ENCODE results near the gene CRB2.
"Not testable (repeated sequence)": the region's sequence is repeated elsewhere in the genome, so short reads cannot be mapped to it uniquely, and the experiment has no call there.

CRB2 gene

DNA sequence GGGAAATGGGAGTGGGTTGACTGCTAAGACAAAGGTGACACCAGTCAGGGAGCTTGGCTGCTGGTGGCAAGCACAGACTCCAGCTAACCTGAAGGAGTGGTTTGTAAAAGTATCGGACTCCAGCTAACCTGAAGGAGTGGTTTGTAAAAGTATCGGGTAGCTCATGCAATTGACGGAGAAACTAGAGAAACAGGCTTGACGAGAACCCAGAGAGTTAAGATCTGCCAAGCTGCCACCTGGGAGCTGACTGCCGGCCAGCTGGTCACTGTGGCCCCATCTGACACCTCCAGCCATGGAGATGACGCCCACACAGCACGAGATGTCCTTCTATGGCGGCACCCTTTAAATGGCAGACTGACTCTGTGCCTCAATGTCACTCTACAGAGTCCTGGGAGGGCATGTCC, 28.3 kb upstream of the CRB2 start:
- Histone ChIP-seq H3K27me3 (ENCODE audit: control insufficient read depth, insufficient read depth, low read length, poor library complexity, severe bottlenecking) (no peaks in the 10 kb centered on the region), H3K36me3 (ENCODE audit: control insufficient read depth, insufficient read depth, low read length) (no peaks in the 10 kb centered on the region), H3K4me1 (ENCODE audit: control insufficient read depth, insufficient read depth, low read length) (peaks cover 4% of the 10 kb centered on the region), H3K4me3 (ENCODE audit: insufficient read depth, low read depth, low read length) (no peak overlapping the region), H3K9me3 (ENCODE audit: control insufficient read depth, low read length) (no peaks in the 10 kb centered on the region), H3K27ac (ENCODE audit: insufficient read depth, low read depth, low read length, poor library complexity, severe bottlenecking) (no peak overlapping the region)
- 93 to 95% methylated on average over 8 of the region's 8 CpGs for WGBS, 2 experiments

DNA sequence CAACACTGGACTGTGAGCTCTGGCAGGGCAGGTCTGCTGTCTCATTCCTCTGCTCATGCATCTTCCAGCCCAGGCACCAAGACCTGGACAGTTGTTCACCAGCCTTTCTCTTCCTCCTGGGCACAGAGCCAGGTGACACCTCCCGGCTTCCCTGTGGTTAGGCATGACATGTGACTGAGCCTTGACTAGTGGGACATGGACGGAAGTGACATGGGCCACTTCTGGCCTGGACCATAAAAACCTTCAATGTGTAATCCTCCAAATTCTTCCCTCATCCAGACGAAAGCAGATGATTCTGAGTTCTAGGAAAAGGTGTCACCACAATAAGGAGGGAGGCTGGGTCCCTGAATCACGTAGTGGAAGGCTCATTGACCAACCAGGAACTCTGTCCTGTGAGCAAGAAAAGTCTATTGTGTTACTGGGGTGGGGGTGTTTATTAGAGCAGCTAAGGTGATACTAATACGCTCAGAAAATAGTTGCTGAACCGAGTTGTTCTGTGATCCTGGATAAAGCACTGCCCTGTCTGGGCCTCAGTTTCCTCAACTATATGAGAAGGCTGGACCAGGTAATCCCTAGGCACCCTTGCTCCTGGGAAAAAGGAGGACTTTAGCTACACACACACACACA, 26.6 kb upstream of the CRB2 start:
- H3K9me3 ChIP-seq (ENCODE audit: control insufficient read depth, low read length) = no peaks in the 10 kb centered on the region
- no peaks in the 10 kb centered on the region for H3K27me3 ChIP-seq (ENCODE audit: control insufficient read depth, insufficient read depth, low read length, poor library complexity, severe bottlenecking)
- no peak overlapping the region for H3K4me3 ChIP-seq (ENCODE audit: insufficient read depth, low read depth, low read length)
- H3K4me1 ChIP-seq (ENCODE audit: control insufficient read depth, insufficient read depth, low read length) = no peaks in the 10 kb centered on the region
- H3K36me3 ChIP-seq (ENCODE audit: control insufficient read depth, insufficient read depth, low read length) = no peaks in the 10 kb centered on the region
- 92 to 93% methylated on average over 6 of the region's 6 CpGs for WGBS, 2 experiments
- H3K27ac ChIP-seq (ENCODE audit: insufficient read depth, low read depth, low read length, poor library complexity, severe bottlenecking) = no peak overlapping the region

GRCh38 chr9:123331346-123332060, 24.5 kb upstream of the CRB2 start:
- 92 to 93% methylated on average over 15 of the region's 15 CpGs for WGBS, 2 experiments
- Histone ChIP-seq H3K27ac (ENCODE audit: insufficient read depth, low read depth, low read length, poor library complexity, severe bottlenecking) (no peak overlapping the region), H3K4me1 (ENCODE audit: control insufficient read depth, insufficient read depth, low read length) (peaks cover 12% of the 10 kb centered on the region), H3K36me3 (ENCODE audit: control insufficient read depth, insufficient read depth, low read length) (no peaks in the 10 kb centered on the region), H3K27me3 (ENCODE audit: control insufficient read depth, insufficient read depth, low read length, poor library complexity, severe bottlenecking) (no peaks in the 10 kb centered on the region), H3K9me3 (ENCODE audit: control insufficient read depth, low read length) (no peaks in the 10 kb centered on the region), H3K4me3 (ENCODE audit: insufficient read depth, low read depth, low read length) (no peak overlapping the region)

GRCh38 chr9:123333058-123333669, 22.8 kb upstream of the CRB2 start:
- 69 to 81% methylated on average over 8 of the region's 8 CpGs for WGBS, 2 experiments
- H3K27ac ChIP-seq (ENCODE audit: insufficient read depth, low read depth, low read length, poor library complexity, severe bottlenecking); H3K4me3 ChIP-seq (ENCODE audit: insufficient read depth, low read depth, low read length): not testable (repeated sequence)

GRCh38 chr9:123334639-123335038, 21.4 kb upstream of the CRB2 start:
- 88 to 90% methylated on average over 3 of the region's 3 CpGs for WGBS, 2 experiments
- no peaks in the 10 kb centered on the region for H3K36me3 ChIP-seq (ENCODE audit: control insufficient read depth, insufficient read depth, low read length)
- no peaks in the 10 kb centered on the region for H3K27me3 ChIP-seq (ENCODE audit: control insufficient read depth, insufficient read depth, low read length, poor library complexity, severe bottlenecking)
- no peak overlapping the region for H3K4me3 ChIP-seq (ENCODE audit: insufficient read depth, low read depth, low read length)
- H3K9me3 ChIP-seq (ENCODE audit: control insufficient read depth, low read length) = no peaks in the 10 kb centered on the region
- H3K27ac ChIP-seq (ENCODE audit: insufficient read depth, low read depth, low read length, poor library complexity, severe bottlenecking) = no peak overlapping the region
- peaks cover 12% of the 10 kb centered on the region for H3K4me1 ChIP-seq (ENCODE audit: control insufficient read depth, insufficient read depth, low read length)

More at GRCh38 chr9:123333058-123333669, 22.8 kb upstream of the CRB2 start:
- H3K4me1 ChIP-seq (ENCODE audit: control insufficient read depth, insufficient read depth, low read length) = peaks cover 12% of the 10 kb centered on the region
- not testable (repeated sequence) for H3K9me3 ChIP-seq (ENCODE audit: control insufficient read depth, low read length); H3K27me3 ChIP-seq (ENCODE audit: control insufficient read depth, insufficient read depth, low read length, poor library complexity, severe bottlenecking); H3K36me3 ChIP-seq (ENCODE audit: control insufficient read depth, insufficient read depth, low read length)

DNA sequence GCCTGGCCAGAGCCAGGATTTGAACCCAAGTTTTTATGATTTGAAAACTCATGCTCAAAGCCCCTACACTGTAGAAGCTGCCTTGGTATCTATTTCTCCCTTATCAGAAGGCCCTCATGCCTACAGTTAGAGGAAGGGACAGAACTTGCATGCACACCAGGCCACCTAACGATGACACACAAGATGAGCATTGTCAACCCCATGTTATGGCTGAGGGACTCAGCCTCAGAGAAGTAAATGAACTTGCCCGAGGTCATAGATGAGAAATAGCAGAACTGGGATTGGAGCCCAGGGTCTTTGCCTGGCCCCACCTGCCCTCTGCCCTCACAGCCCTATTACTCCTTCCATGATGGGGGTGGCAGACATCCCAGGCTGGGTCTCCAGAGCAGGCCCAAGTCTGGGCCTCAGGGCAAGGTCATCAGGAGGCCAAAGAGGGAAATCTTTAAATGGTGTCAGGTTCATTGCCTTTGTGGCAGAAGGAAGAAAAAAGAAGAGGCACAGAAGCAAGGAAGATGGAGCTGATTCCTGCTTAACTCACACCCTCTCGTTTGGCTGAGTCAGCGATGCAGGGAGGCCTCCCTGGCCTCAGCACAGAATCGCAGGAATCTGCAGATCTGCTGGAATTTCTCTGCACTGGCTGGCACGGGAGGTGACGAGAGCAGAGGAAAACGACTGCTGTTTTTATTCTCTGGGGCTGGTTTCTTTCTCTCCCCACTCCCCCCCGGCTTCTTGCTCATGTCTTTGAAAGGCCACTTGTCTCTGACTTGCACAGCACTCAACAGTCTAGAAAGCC, 20.6 kb upstream of the CRB2 start:
- Histone ChIP-seq H3K9me3 (ENCODE audit: control insufficient read depth, low read length) (no peaks in the 10 kb centered on the region), H3K4me1 (ENCODE audit: control insufficient read depth, insufficient read depth, low read length) (peaks cover 12% of the 10 kb centered on the region), H3K27ac (ENCODE audit: insufficient read depth, low read depth, low read length, poor library complexity, severe bottlenecking) (no peak overlapping the region), H3K36me3 (ENCODE audit: control insufficient read depth, insufficient read depth, low read length) (no peaks in the 10 kb centered on the region), H3K27me3 (ENCODE audit: control insufficient read depth, insufficient read depth, low read length, poor library complexity, severe bottlenecking) (no peaks in the 10 kb centered on the region), H3K4me3 (ENCODE audit: insufficient read depth, low read depth, low read length) (no peak overlapping the region)
- WGBS, 2 experiments = 43 to 47% methylated on average over 9 of the region's 9 CpGs

GRCh38 chr9:123335986-123336329, 20.0 kb upstream of the CRB2 start:
- no peaks in the 10 kb centered on the region for H3K27me3 ChIP-seq (ENCODE audit: control insufficient read depth, insufficient read depth, low read length, poor library complexity, severe bottlenecking)
- no peaks in the 10 kb centered on the region for H3K36me3 ChIP-seq (ENCODE audit: control insufficient read depth, insufficient read depth, low read length)
- H3K4me3 ChIP-seq (ENCODE audit: insufficient read depth, low read depth, low read length) = no peak overlapping the region
- no peaks in the 10 kb centered on the region for H3K9me3 ChIP-seq (ENCODE audit: control insufficient read depth, low read length)
- H3K4me1 ChIP-seq (ENCODE audit: control insufficient read depth, insufficient read depth, low read length) = peaks cover 12% of the 10 kb centered on the region
- H3K27ac ChIP-seq (ENCODE audit: insufficient read depth, low read depth, low read length, poor library complexity, severe bottlenecking) = no peak overlapping the region
- WGBS, 2 experiments = 91% methylated on average over 6 of the region's 6 CpGs

GRCh38 chr9:123336449-123336848, 19.5 kb upstream of the CRB2 start:
- no peaks in the 10 kb centered on the region for H3K9me3 ChIP-seq (ENCODE audit: control insufficient read depth, low read length)
- no peaks in the 10 kb centered on the region for H3K27me3 ChIP-seq (ENCODE audit: control insufficient read depth, insufficient read depth, low read length, poor library complexity, severe bottlenecking)
- WGBS, 2 experiments = 83 to 91% methylated on average over 3 of the region's 3 CpGs
- peaks cover 12% of the 10 kb centered on the region for H3K4me1 ChIP-seq (ENCODE audit: control insufficient read depth, insufficient read depth, low read length)
- no peak overlapping the region for H3K4me3 ChIP-seq (ENCODE audit: insufficient read depth, low read depth, low read length)
- no peaks in the 10 kb centered on the region for H3K36me3 ChIP-seq (ENCODE audit: control insufficient read depth, insufficient read depth, low read length)
- H3K27ac ChIP-seq (ENCODE audit: insufficient read depth, low read depth, low read length, poor library complexity, severe bottlenecking) = no peak overlapping the region

GRCh38 chr9:123336959-123337358, 19.0 kb upstream of the CRB2 start:
- no peaks in the 10 kb centered on the region for H3K9me3 ChIP-seq (ENCODE audit: control insufficient read depth, low read length)
- peaks cover 12% of the 10 kb centered on the region for H3K4me1 ChIP-seq (ENCODE audit: control insufficient read depth, insufficient read depth, low read length)
- H3K27me3 ChIP-seq (ENCODE audit: control insufficient read depth, insufficient read depth, low read length, poor library complexity, severe bottlenecking) = no peaks in the 10 kb centered on the region
- H3K4me3 ChIP-seq (ENCODE audit: insufficient read depth, low read depth, low read length) = no peak overlapping the region
- no peaks in the 10 kb centered on the region for H3K36me3 ChIP-seq (ENCODE audit: control insufficient read depth, insufficient read depth, low read length)
- H3K27ac ChIP-seq (ENCODE audit: insufficient read depth, low read depth, low read length, poor library complexity, severe bottlenecking) = no peak overlapping the region

GRCh38 chr9:123337971-123338370, 18.0 kb upstream of the CRB2 start:
- no peaks in the 10 kb centered on the region for H3K27me3 ChIP-seq (ENCODE audit: control insufficient read depth, insufficient read depth, low read length, poor library complexity, severe bottlenecking)
- WGBS, 2 experiments = 89 to 90% methylated on average over 4 of the region's 4 CpGs
- H3K9me3 ChIP-seq (ENCODE audit: control insufficient read depth, low read length) = no peaks in the 10 kb centered on the region
- peaks cover 12% of the 10 kb centered on the region for H3K4me1 ChIP-seq (ENCODE audit: control insufficient read depth, insufficient read depth, low read length)
- H3K36me3 ChIP-seq (ENCODE audit: control insufficient read depth, insufficient read depth, low read length) = no peaks in the 10 kb centered on the region
- H3K4me3 ChIP-seq (ENCODE audit: insufficient read depth, low read depth, low read length) = no peak overlapping the region
- no peak overlapping the region for H3K27ac ChIP-seq (ENCODE audit: insufficient read depth, low read depth, low read length, poor library complexity, severe bottlenecking)
